ENCODE results near the gene SPOP.
"Not testable (repeated sequence)": the region's sequence is repeated elsewhere in the genome, so short reads cannot be mapped to it uniquely, and the experiment has no call there.

The SPOP gene

DNA sequence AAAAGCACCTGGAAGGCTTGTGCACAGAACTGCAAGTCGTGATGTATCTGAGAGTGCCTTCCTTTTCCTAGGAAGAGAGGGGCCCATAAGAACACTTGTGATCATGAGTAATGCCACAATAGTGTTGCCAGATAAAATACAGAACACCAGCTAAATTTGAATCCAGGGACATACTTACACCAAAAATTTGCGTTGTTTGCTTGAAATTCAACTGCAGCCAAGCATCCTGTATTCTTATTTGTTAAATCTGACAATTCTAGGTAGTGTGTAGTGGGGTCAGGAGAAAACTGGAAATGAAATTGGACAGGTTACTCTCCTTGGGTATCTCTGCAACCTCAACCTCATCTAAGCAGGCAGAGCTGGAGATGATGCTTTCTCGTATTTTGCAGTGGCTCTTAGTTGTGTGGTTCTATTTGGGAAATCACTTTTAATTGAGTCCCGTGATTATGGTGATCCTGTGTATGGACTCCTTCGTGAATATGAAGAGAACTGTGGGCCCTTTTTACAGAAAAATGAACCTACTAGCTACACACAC lies 17.9 kb upstream of the SPOP start:
- DNase-seq (ENCODE audit: low read depth in 2 of 2) = no peak

DNA sequence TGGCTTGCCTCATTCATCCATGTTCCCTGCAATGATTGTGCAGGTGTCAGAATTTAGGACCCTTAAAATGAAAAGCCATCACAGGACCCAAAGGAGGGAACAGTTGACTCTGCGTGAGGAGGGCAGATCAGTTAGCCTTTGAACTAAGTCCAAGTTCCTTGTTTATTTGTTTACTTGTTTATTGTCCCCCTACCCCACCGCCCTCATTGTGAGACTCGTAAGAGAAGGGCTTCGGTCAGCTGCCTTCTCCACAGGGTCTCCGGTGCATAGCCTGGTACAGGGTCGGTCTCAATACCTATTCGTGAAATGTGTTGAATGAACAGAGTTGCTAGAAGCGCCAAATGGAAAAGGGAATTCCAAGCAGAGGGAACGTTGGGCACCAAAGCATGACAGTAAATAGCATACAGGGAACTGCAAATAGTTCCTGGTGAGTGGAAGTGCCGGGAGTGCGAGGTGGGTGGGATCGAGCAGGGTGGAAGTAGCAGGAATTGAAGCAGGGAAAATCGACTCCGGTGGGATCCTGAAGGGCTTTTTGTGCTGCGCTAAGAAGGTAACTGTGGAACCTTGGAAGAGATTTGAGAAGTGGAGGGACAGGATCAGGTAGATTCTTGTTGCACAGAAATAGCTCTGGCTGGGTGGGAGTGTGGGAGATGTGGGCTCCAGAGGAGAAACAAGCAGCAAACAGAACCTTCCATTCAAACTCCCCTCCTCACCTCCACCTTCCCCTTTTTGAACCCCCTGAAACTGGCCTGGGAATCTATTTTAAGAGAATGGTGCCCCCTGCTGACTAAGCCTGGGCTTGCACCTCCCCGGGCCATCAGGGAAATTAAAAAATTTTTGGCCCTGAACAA lies 17.2 kb upstream of the SPOP start:
- peak; percentile 52 to 55 for DNase-seq (ENCODE audit: low read depth in 2 of 2)

- DNase-seq (ENCODE audit: low read depth in 2 of 2) = no peak
Measured at GRCh38 chr17:49692751-49693150, 14.9 kb upstream of the SPOP start.

- DNase-seq (ENCODE audit: low read depth in 2 of 2) = no peak
Measured at GRCh38 chr17:49691677-49692191, 13.8 kb upstream of the SPOP start.

GRCh38 chr17:49691086-49691676 lies 13.3 kb upstream of the SPOP start:
- no peak for DNase-seq (ENCODE audit: low read depth in 2 of 2)

- no peak for DNase-seq (ENCODE audit: low read depth in 2 of 2)
Measured at GRCh38 chr17:49690256-49690655, 12.4 kb upstream of the SPOP start.

DNA sequence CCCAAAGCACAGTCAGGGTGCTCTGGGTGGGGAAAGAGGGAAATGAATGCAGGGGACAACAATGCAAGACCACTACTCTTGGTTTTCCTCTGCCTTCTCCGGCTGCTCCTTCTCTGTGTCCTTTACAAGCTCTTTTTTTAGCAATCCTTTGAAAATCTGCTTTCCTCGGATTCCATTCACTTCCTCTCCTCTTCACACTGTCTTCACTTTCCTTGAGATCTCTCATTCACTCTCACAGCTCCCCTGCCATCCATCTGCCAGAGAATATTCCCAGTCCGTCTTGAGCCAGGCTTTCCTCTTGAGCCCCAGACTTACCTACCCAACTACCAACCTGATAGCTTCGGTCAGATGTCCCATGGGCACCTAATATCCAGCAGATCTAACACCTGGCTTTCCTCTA lies 11.0 kb upstream of the SPOP start:
- no peak for DNase-seq (ENCODE audit: low read depth in 2 of 2)

- DNase-seq (ENCODE audit: low read depth in 2 of 2) = no peak
Measured at GRCh38 chr17:49687878-49688491, 10.1 kb upstream of the SPOP start.

DNA sequence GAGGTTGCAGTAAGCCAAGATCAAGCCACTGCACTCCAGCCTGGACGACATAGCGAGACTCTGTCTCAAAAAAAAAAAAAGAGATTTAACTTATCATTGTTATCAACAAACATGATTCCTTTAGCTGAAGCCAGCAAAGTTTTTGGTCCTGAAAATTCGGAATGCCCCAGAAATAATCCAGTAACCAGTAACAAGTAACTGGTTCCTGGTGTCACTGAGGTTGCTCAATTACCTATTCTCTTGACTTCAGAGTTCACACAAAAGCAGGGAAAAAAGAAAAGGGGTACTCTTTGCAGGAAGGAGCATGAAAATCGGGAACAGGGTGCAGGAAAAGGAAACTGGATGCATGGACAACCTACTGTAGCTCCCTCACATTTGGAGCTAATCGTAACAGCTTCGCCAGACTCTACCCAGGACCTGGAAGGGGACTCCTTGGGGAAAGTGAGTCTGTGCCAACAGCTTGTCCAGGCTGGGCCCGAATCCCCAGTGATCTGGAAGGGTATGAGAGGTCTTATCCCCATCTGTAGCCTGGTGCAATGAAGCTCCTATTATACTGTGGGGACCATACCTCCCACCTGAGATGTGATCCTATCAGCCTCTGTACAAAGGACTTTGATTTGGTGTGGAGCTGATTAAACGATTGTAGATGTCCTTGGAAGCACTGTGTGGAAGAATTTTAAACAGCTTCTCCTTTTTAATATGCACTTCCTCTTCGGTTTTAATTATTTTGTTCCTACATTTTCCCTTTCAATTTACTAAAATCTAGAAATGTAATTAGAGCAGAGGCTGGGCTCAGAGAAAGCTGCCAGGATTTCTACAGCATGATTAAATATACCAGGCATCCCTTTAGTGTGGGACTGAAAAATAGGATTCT lies 3.4 kb upstream of the SPOP start:
- no peak for DNase-seq (ENCODE audit: low read depth in 2 of 2)

DNA sequence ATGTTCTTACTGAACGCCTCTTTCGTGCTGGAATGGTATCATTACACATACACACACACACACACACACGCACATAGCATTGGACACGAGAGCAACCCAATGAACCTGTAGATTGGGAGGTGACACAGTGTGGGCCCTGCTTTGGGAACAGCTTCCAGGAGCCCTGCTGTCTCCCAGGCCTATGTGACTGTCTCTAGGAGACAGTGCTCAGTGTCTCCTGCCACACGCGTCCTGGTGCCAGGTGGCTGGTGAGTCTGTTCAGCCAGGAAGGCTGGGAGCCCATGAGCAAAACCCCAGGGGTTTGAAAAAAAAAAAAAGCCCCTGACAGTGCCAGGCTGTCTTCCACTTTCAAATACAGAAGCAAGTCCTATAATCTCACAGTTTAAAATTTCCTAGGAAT lies 2.4 kb upstream of the SPOP start:
- no peak for DNase-seq (ENCODE audit: low read depth in 2 of 2)

DNA sequence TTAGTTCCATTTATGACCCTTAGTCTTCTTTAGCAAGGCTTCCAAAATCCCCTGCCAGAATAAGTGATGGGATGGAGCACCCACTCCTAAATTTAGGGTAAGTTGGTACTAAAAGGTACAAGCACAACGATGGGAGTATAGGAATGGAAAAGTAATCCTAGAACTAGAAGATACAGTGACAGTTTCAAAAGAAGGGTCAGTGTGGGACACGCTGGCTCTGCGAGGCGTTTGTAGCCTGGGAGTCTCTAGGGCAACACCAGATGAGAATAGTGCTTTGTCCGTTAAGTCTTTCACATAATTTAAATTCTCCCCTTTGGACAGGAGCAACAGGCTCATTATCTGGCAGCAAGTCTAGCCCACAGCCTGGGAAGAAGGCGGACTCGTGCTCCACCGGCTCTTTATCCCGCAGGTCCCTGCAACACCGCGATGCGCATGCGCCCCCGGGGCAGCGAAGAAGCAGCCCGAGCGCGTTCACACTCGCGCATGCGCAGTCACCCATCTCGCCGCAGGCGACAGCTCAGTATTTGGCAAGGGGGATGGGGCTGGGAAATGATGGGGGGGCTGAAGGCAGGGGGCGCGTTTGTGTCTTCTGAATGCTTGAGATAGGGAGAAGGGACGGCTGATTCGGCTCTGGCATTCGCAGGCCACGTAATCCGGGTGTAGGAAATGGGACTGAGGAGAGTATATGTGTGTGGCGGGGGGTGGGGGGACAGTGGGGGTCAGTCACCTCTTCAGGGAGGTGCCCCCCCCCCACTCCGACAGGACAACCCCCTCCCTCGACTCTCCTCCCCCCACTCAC lies 564 bp downstream of the SPOP start:
- DNase-seq (ENCODE audit: low read depth in 2 of 2) = peak; percentile 92 to 95

DNA sequence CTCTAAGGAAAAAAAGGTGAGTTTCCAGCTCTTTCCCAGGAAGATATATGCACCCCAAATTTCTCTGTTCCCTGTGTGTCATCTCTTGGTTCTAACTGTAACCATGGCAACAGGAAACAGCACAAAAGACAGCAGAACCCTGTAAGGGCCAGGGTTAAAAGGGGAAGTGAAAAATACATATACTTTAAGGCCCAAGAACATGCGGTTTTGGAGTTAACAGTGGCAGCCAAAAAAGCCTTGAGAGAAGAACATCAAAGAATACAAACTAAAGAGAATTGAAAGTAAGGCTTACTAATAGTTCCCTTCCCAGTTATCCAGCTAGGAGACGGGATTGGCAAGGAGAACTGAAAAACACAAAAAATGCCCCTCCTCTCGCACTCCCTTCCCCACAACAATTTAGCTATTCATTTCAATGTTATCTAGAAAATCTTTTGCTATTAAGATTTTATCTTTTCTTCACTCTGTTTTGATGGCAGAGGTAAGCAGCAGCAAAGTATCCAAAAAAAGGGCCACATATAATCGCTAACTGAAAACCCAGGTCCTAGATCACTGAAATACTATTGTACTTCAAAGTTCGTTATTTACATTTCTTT lies 1.5 kb downstream of the SPOP start:
- no peak for DNase-seq (ENCODE audit: low read depth in 2 of 2)

- no peak for DNase-seq (ENCODE audit: low read depth in 2 of 2)
Measured at GRCh38 chr17:49674507-49674906, 3.4 kb downstream of the SPOP start.

GRCh38 chr17:49673679-49674078 lies 4.2 kb downstream of the SPOP start:
- DNase-seq (ENCODE audit: low read depth in 2 of 2) = not testable (repeated sequence)

- no peak for DNase-seq (ENCODE audit: low read depth in 2 of 2)
Measured at GRCh38 chr17:49670641-49671040, 7.3 kb downstream of the SPOP start.

DNA sequence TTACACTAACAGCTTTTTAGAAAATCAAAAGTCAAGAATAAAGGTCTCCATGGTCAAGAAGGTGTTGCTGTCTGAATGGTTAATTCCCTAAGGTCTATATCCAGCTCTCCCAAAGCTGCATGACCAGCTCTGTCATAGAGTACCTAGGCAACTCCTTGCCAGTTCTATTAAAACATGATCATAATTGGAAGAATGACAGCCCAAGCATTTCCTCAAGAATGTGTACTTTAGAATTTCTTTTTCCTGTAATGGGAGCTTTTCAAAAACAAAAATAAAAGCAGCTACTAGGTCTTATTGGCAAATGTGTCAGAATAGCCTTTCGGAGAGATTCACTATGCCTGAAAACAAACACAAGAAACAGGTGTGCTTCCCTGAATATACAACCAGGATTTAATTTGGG lies 7.9 kb downstream of the SPOP start:
- no peak for DNase-seq (ENCODE audit: low read depth in 2 of 2)

DNA sequence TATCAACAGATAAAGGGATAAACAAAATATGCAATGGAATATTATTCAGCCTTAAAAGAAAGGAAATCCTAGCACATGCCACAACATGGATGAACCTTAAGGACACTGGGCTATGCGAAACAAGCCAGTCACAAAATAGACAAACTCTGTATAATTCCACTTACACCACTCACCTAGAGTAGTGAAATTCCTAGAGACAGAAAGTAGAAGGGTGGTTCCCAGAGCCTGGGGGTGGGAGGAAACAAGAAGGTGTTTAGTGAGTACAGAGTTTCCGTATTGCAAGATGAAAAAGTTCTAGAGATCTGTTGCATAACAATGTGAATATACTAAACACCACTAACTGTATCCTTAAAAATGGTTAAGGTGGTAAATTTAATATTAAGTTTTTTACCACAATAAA lies 10.0 kb downstream of the SPOP start:
- DNase-seq (ENCODE audit: low read depth in 2 of 2) = no peak

DNA sequence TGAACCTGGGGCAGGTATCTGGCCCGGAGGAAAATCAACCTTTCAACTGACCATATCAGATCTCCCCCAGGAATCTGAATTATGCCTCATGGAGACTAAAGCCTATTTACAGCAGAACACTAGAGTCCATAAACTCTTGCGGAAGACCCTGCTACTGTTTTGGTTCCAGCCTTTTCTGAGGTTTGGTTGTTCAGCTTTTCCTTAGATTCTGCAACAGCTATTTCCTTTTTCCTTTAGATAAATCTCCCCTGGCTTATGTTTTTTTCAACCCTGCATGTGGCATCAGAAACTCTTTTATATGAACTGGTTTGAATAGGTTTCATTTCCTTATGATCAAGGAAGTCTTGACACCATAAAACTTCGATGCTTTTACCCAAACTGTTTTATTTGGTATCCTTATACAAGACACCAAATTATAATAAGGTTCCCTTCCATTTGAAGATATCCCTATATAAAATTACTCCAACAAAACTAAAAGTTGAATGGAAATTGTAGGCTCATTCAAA lies 13.1 kb downstream of the SPOP start:
- DNase-seq (ENCODE audit: low read depth in 2 of 2) = no peak

- DNase-seq (ENCODE audit: low read depth in 2 of 2) = no peak
Measured at GRCh38 chr17:49659661-49660382, 18.1 kb downstream of the SPOP start.
